Stimulated activated CD8-positive, alpha-beta memory T cell treated with anti-CD3 and anti-CD28 coated beads, Interleukin-12 subunit alpha, Interleukin-12 subunit beta, amount 100 ng/mL, for 4 hours (primary cell): ENCODE data around the gene ARHGAP32.
"Not testable (repeated sequence)": the region's sequence is repeated elsewhere in the genome, so short reads cannot be mapped to it uniquely, and the experiment has no call there.

Source experiments
- DNase-seq: peaks from one replicate; pipeline ENCODE4 v3.0.0-alpha.2; 2020; ENCODE audit warnings: low read depth

The ARHGAP32 gene

DNA sequence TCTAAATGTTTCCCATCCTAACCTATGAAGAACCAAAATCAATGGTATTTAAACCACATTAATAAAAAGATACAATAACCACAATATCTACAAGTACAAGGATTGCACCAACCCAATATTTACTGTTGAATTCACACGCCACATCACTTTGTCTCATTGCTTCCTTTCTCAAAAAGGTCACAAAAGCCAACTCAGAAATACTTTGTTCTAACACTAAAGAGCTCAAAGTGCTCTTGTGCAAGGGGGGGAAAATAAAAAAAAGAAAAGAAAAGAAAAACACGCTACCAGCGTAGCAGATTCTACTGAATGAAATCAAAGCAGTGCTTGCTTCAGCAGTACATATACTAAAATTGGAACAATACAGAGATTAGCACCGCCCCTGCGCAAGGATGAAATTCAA, 10.5 kb upstream of the ARHGAP32 start:
- no peak for DNase-seq

DNA sequence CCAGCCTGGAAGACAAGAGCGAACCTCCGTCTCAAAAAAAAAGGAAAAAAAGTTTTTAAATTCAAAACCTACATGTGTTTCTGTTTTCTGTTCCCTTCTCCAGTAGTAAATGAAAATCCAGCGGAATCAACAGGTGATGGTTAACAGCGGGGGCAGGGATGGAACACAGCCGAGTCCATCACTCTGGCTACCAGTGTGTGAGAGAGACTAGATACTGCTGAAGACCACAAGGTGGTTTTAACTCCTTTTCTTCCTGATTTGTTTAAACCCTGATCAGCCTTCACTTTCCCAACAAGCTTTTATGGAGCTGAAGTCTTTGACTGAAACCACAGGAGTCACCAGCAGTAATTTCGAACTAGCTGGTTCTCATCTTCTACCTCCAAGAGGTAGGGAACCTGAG, 3.6 kb upstream of the ARHGAP32 start:
- DNase-seq: no peak

GRCh38 chr11:129191649-129192048, 476 bp downstream of the ARHGAP32 start:
- DNase-seq: no peak

DNA sequence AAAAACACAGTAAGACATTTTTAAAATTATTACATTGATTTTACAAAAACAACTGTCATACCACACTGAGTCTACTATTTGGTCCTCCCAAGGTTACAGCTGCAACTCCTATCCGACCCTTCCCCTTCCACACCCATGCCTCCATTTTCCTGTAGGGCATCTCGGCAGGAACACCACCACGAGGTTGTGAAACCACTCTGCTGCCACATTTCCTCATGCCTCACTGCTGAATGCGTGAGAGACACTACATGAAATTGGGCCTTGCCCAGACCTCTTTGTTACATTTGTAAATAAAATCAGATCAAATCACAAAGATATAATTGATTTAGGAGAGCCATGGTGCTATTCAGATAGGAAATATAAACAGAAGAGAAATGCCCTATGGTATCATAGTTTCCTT, 2.0 kb downstream of the ARHGAP32 start:
- DNase-seq: no peak

GRCh38 chr11:129189646-129190045, 2.5 kb downstream of the ARHGAP32 start:
- DNase-seq: no peak

GRCh38 chr11:129185082-129185481, 7.0 kb downstream of the ARHGAP32 start:
- DNase-seq: not testable (repeated sequence)

GRCh38 chr11:129184581-129184980, 7.5 kb downstream of the ARHGAP32 start:
- no peak for DNase-seq

DNA sequence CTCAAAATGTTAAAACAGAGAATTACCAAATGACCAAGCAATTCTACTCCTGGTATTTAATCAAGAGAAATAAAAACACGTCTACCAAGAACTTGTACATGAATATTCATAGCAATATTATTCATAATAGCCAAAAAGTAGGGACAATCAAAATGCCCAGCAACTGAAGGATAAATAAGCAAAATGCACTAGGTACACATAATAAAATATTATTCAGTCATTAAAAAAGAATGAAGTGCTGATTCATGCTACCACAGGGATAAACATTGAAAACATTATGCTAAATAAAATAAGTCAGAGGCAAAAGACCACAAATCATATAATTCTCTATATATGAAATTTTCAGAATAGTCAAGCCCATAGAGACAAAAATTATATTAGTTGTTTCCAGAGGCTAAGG, 24.8 kb downstream of the ARHGAP32 start:
- no peak for DNase-seq

DNA sequence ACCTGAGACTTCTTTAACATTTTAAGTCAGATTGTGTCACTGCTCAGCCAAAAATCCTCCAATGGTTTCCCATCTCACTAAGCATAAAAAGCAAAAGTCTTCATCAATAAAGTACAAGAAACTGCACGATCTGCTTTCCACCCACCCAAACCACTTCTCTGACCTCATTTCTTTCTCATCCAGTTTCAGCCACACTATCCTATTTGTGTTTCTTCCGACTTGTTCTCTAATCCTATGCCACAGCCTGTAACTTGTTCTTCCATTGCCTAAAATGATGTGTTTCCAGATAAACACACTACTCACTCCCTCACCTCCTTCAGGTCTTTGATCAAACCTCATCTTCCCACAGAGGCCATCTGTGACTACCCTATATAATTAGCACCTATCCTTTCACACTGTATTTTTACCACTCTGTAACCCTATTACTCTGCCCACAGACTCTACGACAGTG, 28.4 kb downstream of the ARHGAP32 start:
- no peak for DNase-seq

- DNase-seq: not testable (repeated sequence)
Measured at GRCh38 chr11:129157080-129157479, 35.0 kb downstream of the ARHGAP32 start.

GRCh38 chr11:129155745-129156144, 36.4 kb downstream of the ARHGAP32 start:
- no peak for DNase-seq

GRCh38 chr11:129148487-129148886, 43.6 kb downstream of the ARHGAP32 start:
- DNase-seq: no peak

- no peak for DNase-seq
Measured at GRCh38 chr11:129146191-129146590, 45.9 kb downstream of the ARHGAP32 start.

- DNase-seq: no peak
Measured at GRCh38 chr11:129145276-129145675, 46.8 kb downstream of the ARHGAP32 start.

GRCh38 chr11:129144256-129144655, 47.9 kb downstream of the ARHGAP32 start:
- DNase-seq: no peak

GRCh38 chr11:129143335-129143734, 48.8 kb downstream of the ARHGAP32 start:
- no peak for DNase-seq

DNA sequence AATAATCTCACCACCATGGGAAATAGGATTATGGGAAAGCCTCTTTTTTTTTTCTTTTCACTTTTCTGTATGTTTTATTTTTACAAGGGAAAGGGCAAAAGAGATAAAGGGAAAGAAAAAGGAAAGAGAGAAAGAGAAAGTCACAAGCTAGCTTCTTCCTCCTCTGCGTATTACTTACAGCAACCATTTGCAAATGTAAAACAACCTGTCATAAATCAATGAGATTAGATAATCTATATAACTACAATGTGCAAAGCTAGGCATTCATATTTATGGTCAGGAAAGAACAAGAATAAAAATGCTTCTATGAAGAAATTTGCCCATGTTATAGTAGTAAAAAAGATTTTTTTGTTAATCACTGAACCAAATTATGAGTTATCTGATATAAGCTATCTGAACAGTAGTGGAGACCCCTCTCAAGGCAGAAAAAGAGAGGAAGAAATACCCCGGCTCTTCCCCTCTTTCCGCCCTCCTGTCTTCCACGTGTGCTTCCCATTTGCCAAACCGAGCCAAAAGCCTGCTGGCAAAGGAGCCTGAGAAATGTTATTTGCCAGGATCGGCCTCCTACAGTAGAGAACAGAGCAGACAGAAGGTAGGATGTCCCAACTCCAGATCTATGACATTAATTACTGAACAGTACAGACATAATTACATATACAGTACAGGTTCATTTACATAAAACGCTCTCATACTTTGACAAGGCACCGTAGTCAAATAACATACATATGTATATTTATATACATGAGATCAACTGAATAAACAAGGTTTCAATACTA, 50.2 kb downstream of the ARHGAP32 start:
- DNase-seq: no peak

DNA sequence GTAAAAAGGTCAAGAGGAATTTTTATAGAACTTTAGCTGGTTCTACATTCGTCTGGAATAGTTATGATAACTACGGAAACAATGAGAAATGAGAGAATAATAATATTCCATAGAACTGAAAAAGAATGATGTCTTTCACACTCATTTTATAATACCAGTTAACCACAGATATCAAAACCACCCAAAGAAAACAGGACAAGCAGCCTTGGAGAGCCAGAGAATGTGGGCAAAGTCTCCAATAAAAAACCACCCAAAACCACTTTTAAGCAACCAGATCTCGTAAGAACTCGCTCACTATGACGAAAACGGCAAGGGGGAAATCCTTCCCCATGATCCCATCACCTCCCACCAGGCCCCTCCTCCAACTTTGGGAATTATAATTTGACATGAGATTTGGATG, 60.8 kb downstream of the ARHGAP32 start:
- DNase-seq: no peak

DNA sequence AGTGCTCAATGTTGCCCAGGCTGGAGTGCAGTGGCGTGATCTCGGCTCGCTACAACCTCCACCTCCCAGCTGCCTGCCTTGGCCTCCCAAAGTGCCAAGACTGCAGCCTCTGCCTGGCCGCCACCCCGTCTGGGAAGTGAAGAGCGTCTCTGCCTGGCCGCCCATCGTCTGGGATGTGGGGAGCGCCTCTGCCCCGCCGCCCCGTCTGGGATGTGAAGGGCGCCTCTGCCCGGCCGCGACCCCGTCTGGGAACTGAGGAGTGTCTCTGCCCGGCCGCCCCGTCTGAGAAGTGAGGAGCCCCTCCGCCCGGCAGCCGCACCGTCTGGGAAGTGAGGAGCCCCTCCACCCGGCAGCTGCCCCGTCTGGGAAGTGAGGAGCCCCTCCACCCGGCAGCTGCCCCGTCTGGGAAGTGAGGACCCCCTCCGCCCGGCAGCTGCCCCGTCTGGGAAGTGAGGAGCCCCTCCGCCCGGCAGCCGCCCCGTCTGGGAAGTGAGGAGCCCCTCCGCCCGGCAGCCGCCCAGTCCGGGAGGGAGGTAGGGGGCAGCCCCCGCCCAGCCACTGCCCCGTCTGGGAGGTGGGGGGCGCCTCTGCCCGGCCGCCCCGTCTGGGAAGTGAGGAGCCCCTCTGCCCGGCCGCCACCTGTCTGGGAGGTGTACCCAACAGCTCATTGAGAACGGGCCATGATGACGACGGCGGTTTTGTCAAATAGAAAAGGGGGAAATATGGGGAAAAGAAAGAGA, 63.1 kb downstream of the ARHGAP32 start:
- not testable (repeated sequence) for DNase-seq

DNA sequence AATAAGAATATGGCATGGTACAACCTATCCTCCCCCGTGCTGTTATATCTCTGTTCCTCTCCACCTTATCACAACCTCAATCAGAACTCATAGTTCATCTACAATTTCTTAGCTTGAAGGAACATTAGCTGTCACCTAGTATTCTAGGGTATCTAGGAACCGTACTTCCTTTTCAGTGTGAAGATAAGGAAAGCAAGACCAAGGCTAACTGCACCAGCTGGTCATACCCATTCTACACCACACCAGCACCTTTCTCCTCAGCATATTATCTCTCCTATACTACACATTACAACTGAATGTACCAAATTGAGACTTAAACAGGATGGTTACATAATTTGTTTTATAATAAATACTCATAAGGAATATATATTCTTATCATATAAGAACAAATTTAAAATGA, 73.1 kb downstream of the ARHGAP32 start:
- no peak for DNase-seq

DNA sequence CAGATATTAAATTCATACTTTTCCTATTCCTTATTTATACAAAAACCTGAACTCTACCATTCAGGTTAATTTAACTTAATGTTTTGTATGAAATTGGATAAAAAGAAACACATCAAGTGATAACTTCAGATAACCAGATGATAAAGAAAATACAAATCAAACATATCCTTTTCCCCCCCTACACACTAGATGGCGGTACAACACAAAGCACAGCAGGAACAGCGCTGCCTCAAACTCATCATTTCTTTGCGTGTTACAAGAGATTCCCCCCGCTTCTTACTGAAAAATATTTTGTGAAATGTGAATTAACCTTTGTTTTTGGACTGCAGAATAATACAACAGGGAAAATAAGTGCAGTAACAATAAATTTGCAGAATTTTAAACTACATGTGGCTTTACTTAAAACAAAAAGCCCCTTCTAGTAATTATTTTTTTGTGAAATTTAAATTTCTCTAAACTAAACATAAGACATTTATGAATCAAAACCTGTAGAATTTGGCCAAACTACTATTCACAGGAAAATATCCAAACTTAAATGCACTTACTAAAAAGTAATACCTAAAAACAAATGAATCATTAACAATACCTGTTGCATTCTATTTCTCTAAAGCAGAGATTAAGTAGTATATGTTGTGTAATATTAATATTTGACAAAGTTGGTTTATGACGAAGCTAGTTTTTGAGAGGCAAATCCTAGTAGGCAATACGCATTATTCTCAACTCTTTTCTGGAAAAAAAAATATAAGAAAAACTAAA, 74.4 kb downstream of the ARHGAP32 start:
- no peak for DNase-seq

DNA sequence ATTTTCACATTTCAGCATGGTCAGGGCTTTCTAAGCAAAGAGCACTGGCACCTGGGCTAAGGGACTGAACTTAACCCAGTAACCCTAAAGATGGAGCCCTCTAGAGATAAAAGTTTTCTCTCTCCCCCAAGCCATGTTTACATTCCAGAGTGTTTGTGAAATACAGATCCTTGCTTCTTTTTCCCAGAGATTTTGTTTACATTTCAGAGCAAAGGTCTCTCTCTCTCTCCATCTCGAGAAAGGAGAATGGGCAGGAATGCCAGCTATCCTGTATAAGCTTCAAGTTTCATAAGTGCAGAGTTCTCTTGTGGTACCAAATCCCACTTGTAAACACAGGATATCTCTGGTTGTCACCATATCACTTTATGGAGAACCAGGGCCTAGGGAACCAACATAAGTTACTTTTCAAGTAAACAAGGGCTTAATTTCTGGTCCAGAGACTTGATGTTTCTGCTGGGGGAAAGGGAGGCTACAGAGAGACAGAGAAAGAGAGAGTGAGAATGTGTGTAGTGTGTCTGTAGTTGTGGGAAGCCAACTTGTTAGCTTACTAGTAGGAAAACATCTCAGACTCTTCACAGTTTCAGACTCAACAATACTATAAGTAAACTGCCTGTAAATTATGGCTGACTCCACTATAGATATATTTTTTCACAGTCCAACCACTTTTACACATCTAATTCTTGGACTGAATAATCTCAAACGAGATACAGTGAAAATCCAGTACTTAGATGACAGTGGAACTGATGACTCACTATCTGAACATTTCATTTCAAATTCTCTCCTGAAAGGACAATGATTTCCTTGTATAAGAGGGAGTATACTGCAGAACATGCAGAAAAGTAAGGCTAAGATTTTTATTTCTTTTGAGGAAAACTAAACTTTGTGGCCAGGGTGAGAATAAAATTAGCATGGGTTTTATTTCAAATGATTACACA, 76.2 kb downstream of the ARHGAP32 start:
- DNase-seq: no peak
